Lower leg skin (tissue), 4 donors: ENCODE measurements around the gene IL1RAPL1. TPM values are rescaled to one million over a fixed set of nuclear protein-coding genes. Genes with fewer than 3 reads are reported as not detected.

Experiments
- DNase-seq, 2 donors: peaks; one replicate each; pipeline ENCODE4 v3.0.0-alpha.2; 2019; ENCODE audit warnings: low spot score in 2 of 2
- H3K4me3 ChIP-seq: fragments of 200-600 bp; sonication (generic); 2 replicates; pipeline ENCODE4 v1.5.1; 2017; ENCODE audit warnings: mild to moderate bottlenecking, low read depth; ENCODE audit not compliant: poor library complexity, severe bottlenecking
- POLR2A ChIP-seq, 2 donors: fragments of 450-650 bp; IDR thresholded peaks; one replicate each; pipeline ENCODE4 v1.6.1; 2016 to 2017; ENCODE audit warnings: antibody characterized with exemption in 2 of 2, mild to moderate bottlenecking in 1 of 2, moderate library complexity in 1 of 2
- WGBS, 2 donors: methylation state at CpG; one replicate each; pipeline ENCODE4 v1.1.5; 2018; 5-methylcytosine and 5-hydroxymethylcytosine counted together
- intact Hi-C: fragments of 100-400 bp; cut with DNase I; formaldehyde crosslinking; loops from one replicate; pipeline ENCODE4 v1.15.0; 2023; ENCODE audit warnings: low total_unique reads
- total RNA-seq, 4 donors: library from RNA; depleted of rRNA; stranded (reverse); fragments of >200 nt; gene quantifications; one replicate each; pipeline ENCODE4 v1.1.0, GENCODE V29; 2016
- TF ChIP-seq, protein P1 (sequence below), 3 donors: fragments of 450-650 bp; IDR thresholded peaks; one replicate each; pipeline ENCODE4 v1.5.1; 2016; ENCODE audit warnings: antibody characterized with exemption in 3 of 3, mild to moderate bottlenecking in 3 of 3, moderate library complexity in 2 of 3

The IL1RAPL1 gene
- total RNA-seq, 4 donors from 2014 or later = 0.07 to 1.8 (median 0.10) TPM; not detected in 1

DNA sequence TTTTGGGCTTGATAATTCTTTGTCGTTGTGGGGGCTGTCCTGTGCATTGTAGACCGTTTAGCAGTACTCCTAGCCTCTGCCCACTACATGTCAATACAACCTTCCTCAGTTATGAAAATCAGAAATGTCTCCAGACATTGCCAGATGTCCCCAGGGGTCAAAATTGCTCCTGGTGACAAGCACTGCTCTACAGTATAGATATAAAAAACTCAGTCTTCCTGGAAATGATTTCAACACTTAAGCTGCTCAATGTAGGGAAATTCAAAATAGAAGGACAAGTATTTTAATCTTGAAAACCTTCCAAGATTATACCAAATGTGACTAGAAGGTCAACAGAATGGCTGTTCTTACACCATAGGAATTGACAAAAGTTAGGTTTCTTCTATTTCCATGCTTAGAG is 1339.4 kb downstream of the IL1RAPL1 start:
- 54 to 58% methylated on average over 2 of the region's 2 CpGs for WGBS, 2 donors
- H3K4me3 ChIP-seq = no peak overlapping the region
- DNase-seq = no peak
- intact Hi-C loops = no loop called here
- TF ChIP-seq, protein P1, sequence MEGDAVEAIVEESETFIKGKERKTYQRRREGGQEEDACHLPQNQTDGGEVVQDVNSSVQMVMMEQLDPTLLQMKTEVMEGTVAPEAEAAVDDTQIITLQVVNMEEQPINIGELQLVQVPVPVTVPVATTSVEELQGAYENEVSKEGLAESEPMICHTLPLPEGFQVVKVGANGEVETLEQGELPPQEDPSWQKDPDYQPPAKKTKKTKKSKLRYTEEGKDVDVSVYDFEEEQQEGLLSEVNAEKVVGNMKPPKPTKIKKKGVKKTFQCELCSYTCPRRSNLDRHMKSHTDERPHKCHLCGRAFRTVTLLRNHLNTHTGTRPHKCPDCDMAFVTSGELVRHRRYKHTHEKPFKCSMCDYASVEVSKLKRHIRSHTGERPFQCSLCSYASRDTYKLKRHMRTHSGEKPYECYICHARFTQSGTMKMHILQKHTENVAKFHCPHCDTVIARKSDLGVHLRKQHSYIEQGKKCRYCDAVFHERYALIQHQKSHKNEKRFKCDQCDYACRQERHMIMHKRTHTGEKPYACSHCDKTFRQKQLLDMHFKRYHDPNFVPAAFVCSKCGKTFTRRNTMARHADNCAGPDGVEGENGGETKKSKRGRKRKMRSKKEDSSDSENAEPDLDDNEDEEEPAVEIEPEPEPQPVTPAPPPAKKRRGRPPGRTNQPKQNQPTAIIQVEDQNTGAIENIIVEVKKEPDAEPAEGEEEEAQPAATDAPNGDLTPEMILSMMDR (IDR thresholded peaks at IDR 0.05) = no peak
- TF ChIP-seq POLR2A (IDR thresholded peaks at IDR 0.05) = no peak

DNA sequence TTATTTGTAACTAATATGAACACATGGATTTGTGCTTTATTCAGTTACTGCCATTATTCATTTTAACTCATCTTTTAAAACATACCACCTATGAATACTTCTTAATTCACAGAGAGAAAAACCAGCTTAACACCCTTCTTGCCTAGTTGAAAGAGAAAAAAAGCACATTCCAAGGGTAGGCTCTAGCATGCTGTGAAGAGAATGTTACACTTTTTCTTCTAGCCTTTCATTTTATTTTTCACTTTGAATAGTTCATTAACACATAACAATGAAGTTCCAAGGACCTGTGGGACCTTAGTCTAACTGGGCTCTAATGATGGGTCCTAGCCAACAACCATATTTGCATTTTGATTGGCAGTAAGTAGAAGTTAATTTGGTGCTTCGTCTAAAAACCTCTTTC is 1348.2 kb downstream of the IL1RAPL1 start:
- intact Hi-C loops = no loop called here
- no peak for TF ChIP-seq POLR2A (IDR thresholded peaks at IDR 0.05)
- TF ChIP-seq, protein P1 (IDR thresholded peaks at IDR 0.05) = no peak
- WGBS, 2 donors = 32 to 61% methylated on average over 1 of the region's 1 CpG
- DNase-seq = no peak
- H3K4me3 ChIP-seq = no peak overlapping the region

DNA sequence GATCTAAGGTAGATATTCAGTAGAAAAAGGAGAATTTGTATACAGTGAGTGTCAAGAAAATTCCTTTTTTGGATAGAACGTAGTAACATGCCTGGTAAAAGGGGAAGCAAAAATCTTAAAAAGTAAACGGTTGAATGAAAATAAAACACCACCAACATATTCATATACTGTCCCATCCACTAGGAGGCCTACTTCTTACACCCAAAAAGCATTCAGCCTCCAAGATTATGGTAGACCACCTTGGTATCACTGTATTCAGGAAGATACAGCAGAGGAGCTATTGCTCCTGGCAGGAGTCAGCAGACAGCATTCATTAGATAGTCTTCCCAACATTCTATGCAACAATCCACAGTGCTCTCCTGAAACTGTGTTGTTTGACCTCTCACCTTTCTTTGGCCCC is 1353.5 kb downstream of the IL1RAPL1 start:
- H3K4me3 ChIP-seq = no peak overlapping the region
- 75 to 85% methylated on average over 2 of the region's 2 CpGs for WGBS, 2 donors
- DNase-seq = no peak
- intact Hi-C loops = no loop called here
- TF ChIP-seq, protein P1 (IDR thresholded peaks at IDR 0.05) = no peak
- TF ChIP-seq POLR2A (IDR thresholded peaks at IDR 0.05) = no peak

DNA sequence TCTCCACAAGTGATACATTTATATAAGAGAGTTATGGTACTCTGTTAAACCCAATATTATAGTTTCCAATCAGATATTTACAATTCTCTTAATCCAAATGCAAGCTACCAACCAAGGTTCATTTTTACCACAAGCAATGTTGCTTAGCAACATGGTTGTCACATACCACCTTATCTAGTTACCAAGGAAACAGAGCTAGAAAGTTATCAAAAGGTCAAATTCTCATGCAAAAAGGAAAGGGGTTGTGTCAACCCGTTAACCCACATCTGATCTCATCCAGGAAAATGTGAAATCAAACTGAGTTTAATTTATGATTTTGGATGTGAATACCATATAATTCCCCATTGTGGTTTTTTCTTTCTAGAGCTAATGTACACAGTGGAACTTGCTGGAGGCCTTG is 1354.0 kb downstream of the IL1RAPL1 start:
- intact Hi-C loops = no loop called here
- WGBS, 2 donors = 40 to 53% methylated on average over 1 of the region's 1 CpG
- no peak for DNase-seq
- no peak for TF ChIP-seq POLR2A (IDR thresholded peaks at IDR 0.05)
- TF ChIP-seq, protein P1 (IDR thresholded peaks at IDR 0.05) = no peak
- H3K4me3 ChIP-seq = no peak overlapping the region

DNA sequence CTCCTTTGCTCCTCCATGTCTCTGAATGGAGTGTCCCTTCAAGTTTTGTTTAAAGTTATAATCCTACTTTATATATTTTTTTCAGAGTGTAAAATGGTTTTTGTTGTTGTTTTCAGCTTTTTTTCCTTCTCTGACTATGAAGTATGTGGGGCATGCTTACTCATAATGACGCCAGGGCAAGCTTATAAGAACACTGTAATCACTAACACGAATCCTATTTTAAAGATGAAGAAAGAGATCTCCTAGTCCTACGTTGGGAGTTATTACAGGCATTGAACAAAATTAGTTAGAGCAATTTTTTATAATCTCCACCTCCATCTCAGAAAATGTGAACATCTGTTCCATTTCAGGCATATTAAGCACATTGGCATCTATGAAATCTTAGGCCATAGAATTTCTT is 1360.0 kb downstream of the IL1RAPL1 start:
- no peak for DNase-seq
- H3K4me3 ChIP-seq = no peak overlapping the region
- TF ChIP-seq, protein P1 (IDR thresholded peaks at IDR 0.05) = no peak
- TF ChIP-seq POLR2A (IDR thresholded peaks at IDR 0.05) = no peak
- 64 to 88% methylated on average over 3 of the region's 3 CpGs for WGBS, 2 donors
- intact Hi-C loops = no loop called here

DNA sequence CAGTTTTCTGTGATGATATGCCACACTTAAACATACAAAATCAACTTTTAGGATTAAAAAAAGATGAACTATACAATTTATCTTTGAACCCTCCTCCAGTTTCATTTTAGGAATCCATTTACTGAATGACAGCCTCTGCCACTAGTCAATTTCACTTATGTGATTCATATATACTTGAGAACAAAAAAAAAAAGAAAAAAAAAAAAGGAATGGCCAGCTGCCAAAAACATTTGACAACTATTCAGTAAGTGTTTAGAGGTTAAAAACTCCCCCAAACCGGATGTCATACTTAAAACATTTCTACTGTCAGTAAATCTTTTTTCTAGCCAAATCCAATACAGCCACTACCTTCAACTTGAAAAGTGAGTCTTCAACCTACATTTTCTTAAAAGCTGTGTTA is 1361.4 kb downstream of the IL1RAPL1 start:
- no peak for DNase-seq
- TF ChIP-seq, protein P1 (IDR thresholded peaks at IDR 0.05) = no peak
- TF ChIP-seq POLR2A (IDR thresholded peaks at IDR 0.05) = no peak
- 4 to 11% methylated on average over 1 of the region's 1 CpG for WGBS, 2 donors
- intact Hi-C loops = no loop called here
- H3K4me3 ChIP-seq = no peak overlapping the region
